Osteocyte (in vitro differentiated cells): ENCODE results near the gene DICER1. TPM values are rescaled to one million over a fixed set of nuclear protein-coding genes. Genes with fewer than 3 reads are reported as not detected.

Experiments
- DNase-seq: peaks from one replicate; pipeline ENCODE4 v3.0.0; 2021; ENCODE audit warnings: mixed read lengths; ENCODE audit not compliant: unreplicated experiment; ENCODE audit errors: extremely low spot score
- H3K27ac Mint-ChIP-seq: one replicate; pipeline ENCODE4 v1.8.0; 2021; ENCODE audit warnings: mild to moderate bottlenecking, mixed read lengths; ENCODE audit not compliant: unreplicated experiment
- H3K27me3 Mint-ChIP-seq: one replicate; pipeline ENCODE4 v1.8.0; 2021; ENCODE audit warnings: mixed read lengths; ENCODE audit not compliant: unreplicated experiment
- H3K36me3 Mint-ChIP-seq: one replicate; pipeline ENCODE4 v1.8.0; 2021; ENCODE audit warnings: mixed read lengths; ENCODE audit not compliant: unreplicated experiment
- H3K4me1 Mint-ChIP-seq: one replicate; pipeline ENCODE4 v1.8.0; 2021; ENCODE audit warnings: mixed read lengths; ENCODE audit not compliant: unreplicated experiment
- H3K4me3 Mint-ChIP-seq: one replicate; pipeline ENCODE4 v1.8.0; 2021; ENCODE audit warnings: mild to moderate bottlenecking, moderate library complexity, mixed read lengths; ENCODE audit not compliant: unreplicated experiment
- H3K9me3 Mint-ChIP-seq: one replicate; pipeline ENCODE4 v1.8.0; 2021; ENCODE audit warnings: mixed read lengths; ENCODE audit not compliant: unreplicated experiment
- CTCF ChIP-seq: fragments of 200-600 bp; sonication (generic); IDR thresholded peaks from 2 replicates; pipeline ENCODE4 v1.5.0; 2021; ENCODE audit warnings: antibody characterized with exemption, mild to moderate bottlenecking, moderate library complexity
- total RNA-seq: library from RNA; stranded (reverse); gene quantifications from 2 replicates; pipeline ENCODE4 v1.2.1, GENCODE V29; 2021

DICER1 gene
- total RNA-seq, 1 donor from 2014 or later, result 55.9 TPM

GRCh38 chr14:95199298-95199983 lies 42.1 kb upstream of the DICER1 start:
- Mint-ChIP-seq H3K4me3 (no peak overlapping the region), H3K27ac (no peak overlapping the region), H3K4me1 (no peaks in the 10 kb centered on the region), H3K27me3 (no peaks in the 10 kb centered on the region), H3K9me3 (peaks cover 4% of the 10 kb centered on the region), H3K36me3 (peaks cover 5% of the 10 kb centered on the region)
- TF ChIP-seq CTCF, result no peak
- DNase-seq, result no peak

GRCh38 chr14:95198320-95198719 lies 41.0 kb upstream of the DICER1 start:
- Mint-ChIP-seq H3K4me1 (no peaks in the 10 kb centered on the region), H3K27ac (no peak overlapping the region), H3K36me3 (peaks cover 2% of the 10 kb centered on the region), H3K27me3 (no peaks in the 10 kb centered on the region), H3K4me3 (no peak overlapping the region), H3K9me3 (no peaks in the 10 kb centered on the region)
- DNase-seq, result no peak
- TF ChIP-seq CTCF, result no peak

DNA sequence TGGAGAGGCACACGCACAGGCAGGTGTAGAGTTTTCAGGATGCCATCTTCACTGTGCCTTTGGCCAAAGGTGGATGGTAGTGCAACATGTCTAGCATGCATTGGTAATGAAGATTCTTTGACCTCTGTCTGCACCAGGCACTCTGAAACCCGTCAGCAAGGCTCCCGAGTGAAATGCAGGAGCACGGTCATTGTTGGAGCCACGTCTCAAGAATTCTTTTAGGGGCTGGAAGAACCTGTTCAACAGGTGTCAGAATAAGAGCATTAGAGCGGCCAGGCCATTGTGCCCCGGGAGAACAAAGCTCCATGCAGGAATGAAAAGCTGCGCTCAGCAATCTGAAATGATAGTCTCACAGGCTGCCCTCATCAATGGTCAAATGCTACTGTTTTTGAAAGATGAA lies 40.2 kb upstream of the DICER1 start:
- H3K27me3 Mint-ChIP-seq, result no peaks in the 10 kb centered on the region
- no peak for TF ChIP-seq CTCF
- H3K4me3 Mint-ChIP-seq, result no peak overlapping the region
- no peak for DNase-seq
- H3K4me1 Mint-ChIP-seq, result no peaks in the 10 kb centered on the region
- H3K27ac Mint-ChIP-seq, result no peak overlapping the region
- no peaks in the 10 kb centered on the region for H3K36me3 Mint-ChIP-seq
- H3K9me3 Mint-ChIP-seq, result no peaks in the 10 kb centered on the region

GRCh38 chr14:95196826-95197545 lies 39.7 kb upstream of the DICER1 start:
- no peak for DNase-seq
- no peaks in the 10 kb centered on the region for H3K4me1 Mint-ChIP-seq
- no peak for TF ChIP-seq CTCF
- H3K27me3 Mint-ChIP-seq, result no peaks in the 10 kb centered on the region
- H3K4me3 Mint-ChIP-seq, result no peak overlapping the region
- no peaks in the 10 kb centered on the region for H3K36me3 Mint-ChIP-seq
- H3K9me3 Mint-ChIP-seq, result no peaks in the 10 kb centered on the region
- no peak overlapping the region for H3K27ac Mint-ChIP-seq

DNA sequence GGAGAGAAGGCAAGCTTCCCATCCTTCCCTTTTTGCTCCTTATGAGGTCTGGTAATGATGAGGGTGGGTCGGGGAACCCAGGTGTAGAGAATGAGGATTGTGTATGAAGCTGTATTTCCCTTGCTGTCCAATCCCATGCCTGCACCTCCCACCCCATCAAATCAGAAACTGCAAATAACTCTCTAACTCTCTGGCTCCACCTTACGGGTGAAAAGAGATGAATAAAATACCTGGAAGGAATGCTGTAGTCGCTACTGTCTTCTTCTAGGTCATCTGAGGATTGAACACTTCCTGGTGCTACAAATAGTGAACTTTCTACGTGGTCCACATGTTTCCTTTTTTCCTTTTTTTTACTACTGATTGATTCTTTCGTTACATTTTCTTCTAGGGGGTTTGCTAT lies 38.9 kb upstream of the DICER1 start:
- no peaks in the 10 kb centered on the region for H3K36me3 Mint-ChIP-seq
- DNase-seq, result no peak
- no peaks in the 10 kb centered on the region for H3K27me3 Mint-ChIP-seq
- no peak overlapping the region for H3K27ac Mint-ChIP-seq
- H3K4me1 Mint-ChIP-seq, result no peaks in the 10 kb centered on the region
- TF ChIP-seq CTCF, result peak; percentile 20
- H3K9me3 Mint-ChIP-seq, result no peaks in the 10 kb centered on the region
- H3K4me3 Mint-ChIP-seq, result no peak overlapping the region
